Iris pigment epithelial cell (primary cell): ENCODE data around the gene RPL31.

Source experiments
- DNase-seq: peaks from one replicate; pipeline ENCODE4 v3.0.0-alpha.2; 2011; ENCODE audit warnings: low read depth

RPL31 gene

DNA sequence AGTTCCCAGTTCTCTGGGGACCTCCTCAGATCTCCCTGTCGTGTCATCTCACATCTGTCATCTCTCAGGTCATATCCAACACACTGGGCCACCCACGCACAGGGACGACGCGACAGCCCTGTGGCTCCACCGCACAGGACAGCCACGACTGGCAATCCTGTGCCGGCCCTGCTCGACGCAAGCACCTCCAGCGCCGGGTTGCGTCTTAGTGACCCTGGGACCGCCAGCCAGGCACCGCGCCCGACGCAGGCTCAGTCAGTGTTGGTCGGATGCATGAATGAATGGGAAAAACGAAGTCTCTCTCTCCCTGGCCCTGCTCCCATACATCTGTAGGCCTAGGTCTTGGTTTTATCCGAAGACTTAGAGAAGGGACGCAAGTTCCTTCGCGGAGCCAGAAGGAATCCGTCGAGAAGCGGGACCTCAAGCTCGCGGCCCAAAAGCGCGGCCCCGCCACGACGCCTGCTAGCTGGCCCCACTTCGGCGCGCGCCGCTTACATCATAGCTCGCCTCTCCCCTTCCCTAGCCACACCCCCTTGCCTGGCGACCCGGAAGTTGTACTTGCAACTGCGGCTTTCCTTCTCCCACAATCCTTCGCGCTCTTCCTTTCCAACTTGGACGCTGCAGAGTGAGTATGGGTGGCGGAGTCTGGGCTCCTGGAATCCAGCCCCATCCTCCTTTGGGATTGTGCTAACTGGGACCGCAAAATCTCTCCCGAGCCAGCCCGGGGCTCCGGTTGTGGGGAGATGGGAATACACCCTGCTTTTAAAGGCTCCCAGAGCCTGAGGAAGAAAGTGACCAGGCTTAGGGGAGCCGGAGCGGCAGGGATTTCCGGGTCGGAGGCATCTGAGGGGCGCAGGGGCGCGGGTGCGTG is at the start of gene RPL31:
Gene RPL31, plus strand, starts transcription at position 599 of the 871 bp plus-strand sequence. CDS start 413 bp downstream, outside the sequence.
- peak; percentile 99 for DNase-seq

DNA sequence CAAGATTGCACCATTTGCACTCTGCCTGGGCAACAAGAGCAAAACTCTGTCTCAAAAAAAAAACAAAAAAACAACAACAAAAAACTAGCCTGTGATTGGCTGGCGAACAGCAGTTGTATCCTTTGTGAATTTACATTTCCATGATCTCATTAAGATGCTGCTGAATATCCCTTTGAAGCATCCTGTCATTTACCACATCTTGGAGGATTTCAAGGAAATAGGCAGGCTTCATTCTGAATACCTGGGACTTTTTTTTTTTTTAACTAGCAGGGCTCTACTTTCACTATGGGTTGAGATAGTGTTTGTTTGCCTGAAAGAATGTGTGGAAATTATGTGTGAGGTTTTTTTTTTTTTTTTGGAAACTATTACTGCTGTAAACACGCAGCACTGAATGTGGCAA is 49.6 kb upstream of the RPL31 start:
- no peak for DNase-seq

DNA sequence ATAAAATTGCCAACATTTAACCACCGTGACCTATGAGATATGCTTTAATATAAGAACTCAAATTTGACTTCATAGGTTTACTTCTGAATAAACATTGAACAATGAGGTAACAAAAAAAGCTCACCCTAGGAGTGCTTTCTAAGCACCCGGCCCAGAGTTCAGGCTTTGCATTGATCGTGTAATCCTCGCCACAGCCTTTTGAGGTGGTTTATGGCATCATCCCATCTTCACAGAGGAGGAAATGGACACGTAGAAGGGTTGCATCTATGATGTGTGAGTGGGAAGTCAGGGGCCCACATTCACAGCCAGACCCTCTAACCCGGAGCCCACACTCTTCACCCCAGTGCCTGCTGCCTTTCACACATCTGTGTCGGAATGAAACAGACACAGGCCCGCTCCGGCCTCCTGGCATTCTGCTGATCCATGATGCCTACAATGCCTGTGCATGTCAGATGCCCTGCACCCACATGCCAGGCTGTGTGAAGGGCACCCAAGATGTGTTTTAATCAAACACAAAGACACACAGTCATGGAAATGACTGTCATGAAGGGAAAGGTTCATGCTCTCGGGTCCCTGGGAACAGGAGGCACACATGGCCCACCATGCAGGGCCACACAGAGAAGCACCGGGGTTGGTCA is 48.6 kb upstream of the RPL31 start:
- DNase-seq = no peak

DNA sequence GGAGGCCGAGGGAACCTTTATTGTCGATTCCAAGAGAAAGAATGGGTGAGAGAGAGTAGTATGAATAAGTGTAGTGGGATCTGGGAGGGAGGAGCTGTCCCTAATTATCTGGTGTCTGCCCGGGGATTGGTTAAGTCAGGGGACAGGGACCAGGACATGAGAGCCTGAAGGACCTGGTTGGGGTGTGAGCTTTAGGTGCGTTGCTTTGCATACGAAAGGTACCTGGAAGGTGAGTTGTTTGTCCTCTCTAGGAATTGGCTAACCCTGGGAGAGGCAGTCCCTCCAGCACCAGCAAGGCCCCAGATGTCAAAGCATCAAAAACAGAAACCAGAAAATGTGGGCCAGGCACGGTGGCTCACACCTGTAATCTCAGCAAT is 48.1 kb upstream of the RPL31 start:
- DNase-seq = no peak

DNA sequence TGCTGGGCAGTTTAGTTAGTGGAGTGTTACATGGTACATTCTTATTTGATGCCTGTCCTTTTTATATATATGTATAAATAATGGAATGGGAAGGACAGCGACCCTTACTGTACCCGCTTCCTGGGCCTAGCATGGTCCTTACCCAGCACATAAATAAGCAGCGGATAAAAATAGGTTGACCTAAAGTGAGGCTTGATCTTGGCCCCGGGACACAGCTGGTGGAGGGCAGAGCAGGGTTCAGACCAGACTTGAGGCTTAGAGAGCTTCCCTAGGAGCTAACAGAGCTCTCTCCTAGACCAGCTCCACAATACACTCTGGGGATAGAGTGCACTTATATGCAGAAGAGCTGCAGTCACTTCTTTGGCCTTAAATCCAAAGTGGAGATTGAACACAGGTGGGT is 46.9 kb upstream of the RPL31 start:
- DNase-seq = no peak

DNA sequence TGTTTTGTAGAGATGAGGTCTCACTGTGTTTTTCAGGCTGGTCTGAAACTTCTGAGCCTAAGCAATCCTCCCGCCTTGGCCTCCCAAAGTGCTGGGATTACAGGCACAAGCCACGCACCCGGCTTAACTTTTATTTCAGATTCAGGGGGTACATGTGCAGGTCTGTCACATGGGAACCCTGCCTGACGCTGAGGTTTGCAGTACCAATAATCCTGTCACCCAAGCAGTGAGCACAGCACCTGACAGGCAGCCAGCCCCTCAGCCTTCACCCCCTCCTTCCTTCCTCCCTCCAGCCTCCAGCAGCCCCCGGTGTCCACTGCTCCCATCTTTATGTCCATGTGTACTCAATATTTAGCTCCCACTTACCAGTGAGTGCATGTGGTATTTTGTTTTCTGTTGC is 46.0 kb upstream of the RPL31 start:
- DNase-seq = no peak

DNA sequence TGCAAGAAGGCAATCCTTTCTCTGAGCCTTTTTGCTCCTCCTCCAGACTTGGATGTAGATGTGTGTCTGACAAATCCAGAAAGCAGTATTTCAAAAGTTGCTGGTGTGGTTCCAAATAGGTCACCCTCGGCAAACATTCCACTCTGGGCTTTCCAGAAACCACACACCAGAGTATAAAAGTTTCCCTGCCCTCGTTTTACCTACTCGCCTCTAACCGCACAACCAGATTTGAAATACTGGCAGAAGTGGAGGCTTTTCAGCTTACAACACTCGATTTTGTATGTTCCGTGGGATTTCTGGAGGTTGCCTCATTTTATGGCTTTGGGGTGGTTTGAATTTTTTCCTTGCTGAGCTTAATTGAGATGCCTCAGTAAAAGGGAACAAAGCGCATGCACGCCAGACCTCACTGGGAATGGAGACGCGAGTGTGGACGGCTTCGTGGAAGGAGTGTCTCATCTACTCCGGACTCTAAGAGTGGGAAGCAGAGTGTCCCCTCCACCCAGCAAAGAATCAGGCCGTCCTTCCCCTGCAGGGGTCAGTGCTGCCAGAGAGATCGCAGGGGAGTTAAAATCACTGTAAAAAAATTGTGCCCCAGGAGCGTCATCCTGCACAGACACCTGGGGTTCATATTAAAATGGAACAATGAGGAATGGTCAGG is 44.0 kb upstream of the RPL31 start:
- DNase-seq = peak; percentile 92

DNA sequence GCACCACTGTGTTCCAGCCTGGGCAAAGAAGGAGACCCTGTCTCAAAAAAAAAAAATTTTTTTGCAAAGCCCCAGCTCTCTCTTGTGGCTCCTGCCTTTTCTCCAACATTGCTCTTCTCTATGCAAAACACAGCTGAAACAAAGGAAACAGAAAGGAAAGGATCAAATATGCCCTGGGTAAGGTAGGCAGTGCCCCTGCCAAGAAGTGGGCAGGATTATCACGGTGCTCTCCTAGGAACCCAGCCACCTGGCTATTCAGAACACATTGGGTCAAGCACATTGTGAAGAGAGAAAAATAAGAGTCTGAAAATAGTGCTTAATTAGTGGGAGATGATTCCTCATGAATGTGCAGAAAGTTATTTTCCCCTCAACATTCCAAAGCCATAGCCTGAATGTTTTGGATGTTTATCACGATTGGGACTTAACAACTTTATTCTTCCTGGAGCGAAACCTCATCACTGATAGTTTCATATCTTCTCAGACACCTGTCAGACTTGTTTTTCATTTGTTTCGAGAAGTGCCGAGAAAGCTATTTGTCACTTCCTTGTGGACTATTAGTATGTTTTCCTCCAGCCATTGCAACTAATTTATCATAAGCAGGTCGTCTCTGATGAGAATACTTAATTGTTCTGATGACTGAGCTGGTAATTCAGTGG is 42.7 kb upstream of the RPL31 start:
- peak; percentile 39 for DNase-seq

DNA sequence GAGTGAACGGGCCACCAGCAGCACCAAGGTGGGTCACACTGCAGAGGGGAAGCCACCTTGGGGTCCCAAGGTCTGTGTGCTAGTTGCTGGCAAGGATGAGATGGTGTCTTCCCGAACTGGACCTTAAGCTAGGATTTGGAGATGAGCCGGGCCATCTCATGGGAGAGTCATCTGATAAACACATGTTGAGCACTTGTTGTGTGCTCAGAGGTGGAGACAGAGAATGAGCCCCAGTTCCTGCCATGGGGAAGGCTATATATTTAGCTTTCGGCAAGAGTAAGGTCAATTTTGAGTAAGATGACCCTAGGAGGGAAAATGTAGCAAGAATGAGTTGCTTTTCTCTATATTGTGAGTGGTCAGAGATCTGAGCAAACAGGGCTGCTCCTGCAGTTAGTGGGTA is 41.4 kb upstream of the RPL31 start:
- DNase-seq = no peak

DNA sequence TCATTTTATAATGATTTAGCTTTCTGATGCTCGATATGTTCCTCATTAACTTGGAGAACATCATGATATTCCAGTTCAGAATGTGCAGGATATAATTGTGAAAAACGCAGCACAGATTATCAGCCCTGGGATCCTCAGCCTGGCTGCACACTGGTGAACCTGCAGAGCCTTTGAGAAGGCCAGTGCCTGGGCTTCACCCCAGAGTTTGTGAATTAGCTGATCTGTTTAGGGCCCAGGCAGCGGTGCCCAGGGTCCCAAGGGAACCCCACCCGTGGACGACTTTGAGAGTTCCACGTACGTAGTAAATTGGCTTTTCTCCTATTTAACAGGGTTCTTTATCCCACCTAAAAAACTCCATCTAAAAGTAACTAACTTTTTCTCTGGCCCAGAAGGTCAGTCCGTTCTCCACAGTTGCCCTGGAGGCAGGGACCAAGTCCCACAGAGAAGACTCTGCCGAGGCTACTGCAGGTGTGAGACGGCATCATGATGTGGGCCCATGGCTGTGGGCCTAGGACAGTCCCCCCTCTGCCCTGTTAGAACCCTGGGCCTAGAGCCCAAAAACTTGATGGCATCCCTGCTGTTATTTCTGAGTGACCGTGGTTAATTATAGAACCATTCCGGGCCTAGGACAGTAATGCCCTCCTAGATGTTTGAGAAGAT is 39.6 kb upstream of the RPL31 start:
- no peak for DNase-seq

DNA sequence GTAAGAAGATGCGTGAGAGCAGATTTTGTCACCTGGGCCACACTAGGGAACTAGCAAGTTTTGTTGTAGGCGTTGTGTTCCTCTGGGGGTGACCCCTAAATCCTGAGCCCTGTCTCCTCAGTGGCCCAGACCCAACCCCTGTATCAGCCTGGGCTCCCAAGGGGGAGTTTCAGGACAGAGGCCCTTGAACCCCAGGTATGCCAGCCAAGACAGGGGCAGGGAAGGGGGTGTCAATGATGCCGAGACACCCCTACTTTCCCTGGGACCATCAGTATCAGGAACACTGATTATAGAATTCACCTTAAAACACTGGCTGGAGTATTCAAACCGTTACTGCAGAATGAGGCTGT is 39.1 kb upstream of the RPL31 start:
- no peak for DNase-seq

DNA sequence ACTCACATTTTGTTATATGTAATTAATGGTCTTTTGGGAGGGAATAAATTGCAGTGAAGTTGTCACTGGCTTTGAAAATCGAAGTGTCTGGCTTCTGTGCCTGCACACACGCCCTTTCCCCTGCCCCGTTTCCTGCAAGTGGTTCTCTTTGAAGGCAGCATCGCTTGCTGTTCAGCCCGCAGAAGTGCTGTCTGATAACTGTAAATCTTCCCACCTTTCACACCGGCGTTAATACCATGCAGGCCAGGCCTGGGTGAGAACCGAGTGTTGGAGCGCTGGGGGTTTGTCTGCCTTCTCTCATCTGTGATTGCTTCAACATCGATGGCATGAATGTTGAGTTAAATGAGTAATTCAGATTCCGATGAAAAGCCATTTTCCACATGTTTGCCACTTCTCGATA is 37.9 kb upstream of the RPL31 start:
- DNase-seq = no peak

DNA sequence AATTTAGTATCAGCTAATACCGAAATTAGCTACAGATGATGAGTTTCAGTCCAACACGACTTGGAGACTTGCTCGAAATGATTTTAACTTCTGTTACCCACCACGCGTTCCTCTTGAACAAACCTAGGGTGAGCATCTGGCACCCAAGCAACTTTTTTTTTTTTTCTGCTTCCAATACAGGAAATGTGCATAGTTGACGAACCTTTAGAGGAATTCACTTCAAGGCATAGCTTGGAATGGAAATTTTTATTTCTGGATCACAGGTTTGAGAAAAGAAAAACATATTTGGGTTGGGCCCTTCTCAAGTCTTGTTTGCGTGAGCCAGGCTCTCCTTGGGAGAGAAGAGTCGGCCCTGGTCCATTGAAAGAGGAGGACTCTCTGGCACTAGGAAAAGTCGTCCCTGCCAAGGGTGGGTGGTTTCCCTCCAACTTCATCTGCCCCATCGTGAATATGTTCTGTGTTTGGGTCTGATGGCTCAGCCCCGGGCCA is 37.4 kb upstream of the RPL31 start:
- no peak for DNase-seq

DNA sequence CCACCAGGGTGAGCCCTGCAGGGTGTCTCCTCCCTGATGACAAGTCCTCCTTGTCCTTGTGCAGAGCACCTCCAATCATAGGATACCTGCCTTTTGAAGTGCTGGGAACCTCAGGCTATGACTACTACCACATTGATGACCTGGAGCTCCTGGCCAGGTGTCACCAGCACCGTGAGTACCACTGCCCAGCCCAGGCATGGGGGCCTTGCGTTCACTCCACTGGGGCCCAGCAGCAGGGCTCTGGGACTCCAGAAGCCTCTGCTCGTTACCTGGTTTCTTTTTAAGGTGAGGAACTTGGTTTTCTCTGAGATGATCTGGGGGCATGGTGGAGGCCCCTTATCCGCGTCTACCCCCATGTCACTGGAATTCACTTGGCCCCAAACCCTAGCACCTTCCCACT is 36.5 kb upstream of the RPL31 start:
- no peak for DNase-seq

DNA sequence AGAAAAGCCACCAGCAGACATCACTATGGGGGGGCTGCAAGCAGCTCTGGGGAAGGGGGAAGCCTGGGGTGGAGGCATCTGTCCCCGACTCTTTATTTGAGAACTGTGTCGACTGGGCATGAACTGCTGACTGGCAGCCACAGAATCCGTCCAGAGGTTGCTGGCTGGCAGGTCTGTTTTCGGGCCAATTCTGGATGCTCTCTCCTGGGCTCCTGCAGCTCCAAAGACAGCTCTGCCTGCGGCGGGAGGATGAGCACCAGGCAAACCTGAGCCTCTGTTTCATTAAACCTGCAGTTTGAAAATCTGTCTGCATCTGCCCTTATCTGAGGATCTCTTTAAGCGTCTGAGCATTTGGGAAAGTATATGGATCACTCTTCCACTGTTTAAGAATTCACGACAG is 34.4 kb upstream of the RPL31 start:
- DNase-seq = no peak

DNA sequence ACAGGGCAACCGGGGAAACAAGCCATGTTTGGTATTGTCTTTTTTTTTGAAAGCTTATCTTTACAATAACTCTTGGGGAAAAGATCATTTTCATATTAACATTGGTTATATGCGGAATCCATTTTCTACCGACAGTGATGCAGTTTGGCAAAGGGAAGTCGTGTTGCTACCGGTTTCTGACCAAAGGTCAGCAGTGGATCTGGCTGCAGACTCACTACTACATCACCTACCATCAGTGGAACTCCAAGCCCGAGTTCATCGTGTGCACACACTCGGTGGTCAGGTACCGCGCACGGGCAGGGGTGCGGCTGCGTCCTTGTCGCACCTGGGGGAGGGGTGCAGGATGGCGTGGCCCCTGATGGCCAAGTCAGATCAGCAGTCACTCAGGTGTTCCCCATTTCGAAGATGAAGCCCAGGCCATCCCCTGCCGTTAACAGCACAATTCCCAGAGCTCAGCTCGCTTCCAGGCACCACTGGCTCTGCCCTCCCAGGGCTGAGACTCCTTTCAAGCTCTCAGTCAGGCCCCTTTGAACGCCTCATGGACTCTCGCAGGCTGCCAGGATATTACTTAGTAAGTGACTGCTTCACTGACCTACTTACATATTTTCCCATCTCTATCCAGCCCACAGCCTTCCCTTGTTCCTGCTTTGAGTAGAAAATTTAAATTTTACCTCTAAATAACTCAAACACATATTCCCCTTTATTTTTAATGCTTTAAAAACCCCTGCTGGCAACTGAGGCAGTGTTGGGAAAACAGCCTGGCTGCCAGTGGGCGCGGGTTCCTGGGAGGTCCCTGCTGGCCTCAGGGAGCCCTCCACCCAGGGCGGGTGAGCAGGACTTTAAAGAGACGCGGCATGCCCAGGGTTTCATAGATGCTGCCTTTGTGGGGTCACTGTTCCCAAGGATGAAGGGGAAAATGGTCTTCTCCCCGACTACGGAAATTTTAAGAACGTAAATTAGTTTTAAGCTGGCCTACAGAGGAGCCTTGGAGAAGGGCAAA is 33.6 kb upstream of the RPL31 start:
- no peak for DNase-seq

DNA sequence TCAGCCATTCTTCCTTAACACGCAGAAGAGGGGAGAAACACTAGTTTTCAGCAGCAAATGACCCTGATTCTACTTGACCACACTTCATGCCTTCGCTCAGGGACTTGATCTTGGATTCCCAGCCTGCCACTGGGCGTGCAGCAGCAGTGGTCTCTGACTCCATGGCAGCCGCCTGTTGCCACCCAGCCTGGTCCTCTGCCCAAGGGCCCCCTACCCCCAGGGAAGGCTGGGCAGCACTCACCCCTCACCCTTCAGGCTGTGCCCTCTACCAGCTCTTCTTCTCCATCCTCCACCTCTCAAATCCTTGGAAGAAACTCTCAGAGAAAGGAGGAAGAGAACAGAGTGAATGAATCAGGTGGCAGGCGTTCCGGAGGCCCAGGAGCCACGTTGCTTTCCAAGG is 32.1 kb upstream of the RPL31 start:
- no peak for DNase-seq

DNA sequence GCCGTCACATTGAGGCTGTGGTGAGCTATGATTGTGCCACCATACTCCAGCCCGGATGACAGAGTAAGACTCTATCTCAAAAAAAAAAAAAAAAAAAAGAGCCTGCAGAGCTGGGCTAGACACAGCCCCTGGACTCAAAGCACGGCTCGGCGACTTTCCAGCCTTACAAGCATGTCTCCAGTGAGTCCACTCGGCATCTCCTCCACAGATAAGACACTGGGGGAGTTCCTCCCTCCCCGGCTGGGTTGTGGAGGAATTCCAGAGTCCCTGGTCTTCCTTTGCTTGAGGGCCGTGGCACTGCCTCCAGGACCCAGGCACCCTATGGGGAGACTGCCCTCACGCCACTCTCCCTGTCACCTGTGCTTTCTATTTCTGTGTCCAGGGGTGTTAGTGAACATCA is 30.9 kb upstream of the RPL31 start:
- DNase-seq = no peak

DNA sequence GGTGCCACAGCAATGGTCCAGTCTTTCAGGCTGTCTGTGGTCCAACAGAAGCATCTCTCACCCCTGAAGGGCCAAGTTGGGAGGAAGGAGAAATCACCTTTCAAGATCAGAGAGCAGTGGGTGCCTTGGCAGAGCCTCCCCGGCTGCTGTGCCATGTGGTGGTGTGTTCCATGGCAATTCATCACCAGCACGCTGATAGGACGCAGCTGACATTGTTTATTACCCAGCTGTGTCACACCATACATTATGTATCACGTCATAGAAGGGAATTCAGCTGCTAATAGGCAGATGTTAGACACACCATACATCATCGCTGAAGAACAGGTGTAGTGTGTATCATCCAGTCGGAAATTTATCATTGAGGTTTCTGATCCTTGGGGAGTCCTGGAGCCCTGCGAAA is 29.6 kb upstream of the RPL31 start:
- DNase-seq = no peak

DNA sequence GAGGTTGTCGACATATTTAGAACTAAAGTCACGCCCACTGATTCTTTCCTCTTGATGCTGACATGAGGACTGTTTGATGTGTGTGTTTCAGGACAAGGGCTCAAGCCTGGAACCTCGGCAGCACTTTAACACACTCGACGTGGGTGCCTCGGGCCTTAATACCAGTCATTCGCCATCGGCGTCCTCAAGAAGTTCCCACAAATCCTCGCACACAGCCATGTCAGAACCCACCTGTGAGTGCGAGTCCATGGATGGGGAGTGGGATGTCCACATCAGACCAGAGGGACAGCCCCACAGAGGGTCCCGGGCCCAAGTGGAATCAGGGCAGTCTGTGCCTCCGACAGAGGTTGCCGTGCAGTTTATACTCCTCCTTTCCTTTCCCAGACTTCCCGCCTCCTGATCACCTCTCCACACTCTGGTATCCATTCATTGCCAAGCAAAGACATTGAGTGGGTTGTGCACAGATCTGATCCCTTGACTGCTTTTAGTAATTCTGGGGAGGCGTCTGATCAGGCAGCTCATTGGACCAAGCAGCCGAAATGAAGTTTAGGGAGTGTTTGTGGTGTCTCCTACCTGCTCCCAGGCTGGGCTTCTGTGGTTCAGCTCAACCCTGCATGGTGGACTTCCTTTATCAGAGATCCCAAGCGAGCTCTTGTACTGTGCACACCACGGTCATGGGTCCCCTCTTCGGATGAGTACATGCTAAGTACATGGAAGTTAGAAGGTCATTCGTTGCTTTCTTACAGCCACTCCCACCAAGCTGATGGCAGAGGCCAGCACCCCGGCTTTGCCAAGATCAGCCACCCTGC is 27.2 kb upstream of the RPL31 start:
- no peak for DNase-seq
